Measurements from ENCODE around the gene ACSM2B.
"Not testable (repeated sequence)": the region's sequence is repeated elsewhere in the genome, so short reads cannot be mapped to it uniquely, and the experiment has no call there.

Gene ACSM2B

DNA sequence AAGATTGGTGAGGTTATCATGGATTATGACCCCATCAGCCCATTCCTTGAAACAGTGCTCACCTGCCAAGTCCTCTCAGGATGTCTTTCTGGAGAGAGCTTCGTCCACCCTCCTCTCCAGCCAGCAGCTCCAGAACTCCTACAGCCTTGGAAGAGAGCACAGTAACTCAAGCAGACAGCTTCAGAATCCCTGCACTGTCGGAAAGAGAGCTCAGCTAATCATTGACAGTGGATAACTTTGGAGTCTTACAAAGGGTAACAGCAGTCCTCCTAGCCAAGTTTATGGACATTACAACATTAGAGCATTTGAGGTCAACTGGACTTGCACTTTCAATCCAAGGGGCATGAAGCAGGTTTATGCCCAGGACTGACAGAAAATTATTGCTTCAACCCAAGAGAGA lies at the start of gene ACSM2B:
Gene ACSM2B (minus strand): TSS at position 223 of the 400 bp plus-strand sequence. CDS start 11,522 bp downstream, outside the sequence.
- not testable (repeated sequence) for DNase-seq (ENCODE audit: low read depth, low spot score)

DNA sequence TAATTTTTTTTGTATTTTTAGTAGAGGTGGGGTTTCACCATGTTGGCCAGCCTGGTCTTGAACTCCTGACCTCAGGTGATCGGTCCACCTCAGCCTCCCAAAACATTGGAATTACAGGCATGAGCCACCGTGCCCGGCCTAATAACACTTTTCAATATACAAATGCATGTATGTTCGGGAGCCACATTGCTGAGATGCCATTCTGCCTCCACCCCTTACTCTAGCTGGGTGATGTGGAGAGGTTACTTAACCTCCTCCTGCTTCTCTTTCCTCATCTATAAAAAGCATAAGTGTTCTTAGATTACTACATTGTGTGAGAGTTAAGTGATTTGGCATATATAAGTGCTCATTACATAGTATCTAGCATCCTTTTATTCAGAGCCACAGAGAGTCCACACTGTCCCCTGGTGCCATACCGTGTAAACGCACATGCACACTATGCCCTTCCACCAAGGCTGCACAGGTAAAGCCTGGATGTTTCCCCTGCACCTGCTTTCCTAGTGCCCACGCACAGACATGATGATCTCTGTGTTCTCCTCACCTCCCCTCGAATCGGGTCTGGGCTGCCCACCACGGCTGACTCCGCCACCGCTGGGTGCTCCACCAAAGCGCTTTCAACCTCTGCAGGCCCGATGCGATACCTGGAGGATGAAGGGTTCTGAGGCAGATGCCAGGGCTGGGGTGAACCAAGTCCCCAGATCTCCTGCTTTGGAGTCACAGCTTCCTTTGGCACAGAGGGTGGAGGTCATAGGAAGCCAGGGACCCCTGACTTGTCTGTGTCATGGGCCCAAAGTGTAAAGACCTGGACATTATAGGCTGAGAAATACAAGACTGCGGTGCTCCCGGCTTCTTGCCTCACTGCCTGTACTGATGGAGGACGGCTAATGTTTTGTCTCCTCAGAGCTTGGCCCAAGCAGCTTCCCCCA lies 49.0 kb upstream of the ACSM2B start:
- no peak for DNase-seq (ENCODE audit: low read depth, low spot score)

DNA sequence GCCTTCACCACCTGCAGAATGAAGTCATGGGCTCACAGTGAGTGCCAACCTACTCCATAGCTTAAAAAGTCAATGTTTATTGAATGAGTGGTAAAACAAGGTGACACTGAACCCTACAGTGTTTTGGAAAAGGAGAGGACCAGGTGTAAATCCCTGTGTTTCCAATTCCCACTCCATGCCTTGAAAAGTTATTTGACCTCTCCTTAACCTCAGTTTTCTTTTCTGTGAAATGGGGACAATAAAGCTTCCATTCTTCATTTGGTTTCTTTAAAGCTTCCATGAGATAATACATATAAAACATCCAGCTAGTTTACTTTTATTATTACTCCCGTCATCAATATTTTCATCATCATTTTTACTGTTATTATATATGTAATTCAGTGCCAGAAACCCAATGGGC lies 48.0 kb upstream of the ACSM2B start:
- DNase-seq (ENCODE audit: low read depth, low spot score) = no peak

GRCh38 chr16:20622498-20622870 lies 46.3 kb upstream of the ACSM2B start:
- DNase-seq (ENCODE audit: low read depth, low spot score) = no peak

GRCh38 chr16:20621406-20621805 lies 45.2 kb upstream of the ACSM2B start:
- DNase-seq (ENCODE audit: low read depth, low spot score) = no peak

DNA sequence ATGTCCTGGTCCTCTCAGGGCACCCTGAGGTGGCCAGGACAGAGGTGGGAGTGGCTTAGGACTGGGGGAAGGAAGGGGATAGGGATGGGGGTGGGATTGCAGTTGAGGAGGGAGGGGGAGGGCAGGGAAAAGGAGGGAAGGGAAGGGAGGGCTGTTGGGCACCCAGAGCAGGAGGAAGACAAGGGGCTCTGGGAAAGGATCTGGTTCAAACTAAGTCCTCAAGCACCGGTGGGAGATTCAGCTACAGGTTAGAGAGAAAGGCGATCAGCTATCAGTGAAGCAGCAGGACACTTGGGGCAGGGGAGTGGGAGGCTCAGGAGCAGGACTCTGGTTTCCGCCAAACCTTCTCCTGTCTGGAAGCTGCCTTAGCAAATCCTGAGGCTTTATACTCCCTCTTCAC lies 44.6 kb upstream of the ACSM2B start:
- DNase-seq (ENCODE audit: low read depth, low spot score) = no peak

DNA sequence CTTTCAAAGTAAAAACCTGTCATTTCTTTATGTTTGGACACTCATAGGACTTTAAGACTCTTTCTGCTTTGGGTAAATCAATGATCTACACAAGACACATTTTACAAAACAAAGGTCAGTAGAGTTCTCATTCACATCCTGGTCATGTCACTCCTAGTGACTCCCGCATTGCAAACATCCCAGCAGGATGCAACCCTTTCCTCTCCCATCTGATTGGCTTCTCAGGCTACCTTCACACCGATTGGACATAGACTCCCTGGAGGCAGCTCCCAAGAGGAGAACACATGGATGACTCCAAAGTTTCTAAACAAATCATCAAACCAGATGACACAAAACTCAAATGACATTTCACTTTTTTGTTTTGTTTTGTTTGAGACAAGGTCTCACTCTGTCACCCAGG lies 43.8 kb upstream of the ACSM2B start:
- no peak for DNase-seq (ENCODE audit: low read depth, low spot score)

GRCh38 chr16:20617271-20617670 lies 41.1 kb upstream of the ACSM2B start:
- no peak for DNase-seq (ENCODE audit: low read depth, low spot score)

DNA sequence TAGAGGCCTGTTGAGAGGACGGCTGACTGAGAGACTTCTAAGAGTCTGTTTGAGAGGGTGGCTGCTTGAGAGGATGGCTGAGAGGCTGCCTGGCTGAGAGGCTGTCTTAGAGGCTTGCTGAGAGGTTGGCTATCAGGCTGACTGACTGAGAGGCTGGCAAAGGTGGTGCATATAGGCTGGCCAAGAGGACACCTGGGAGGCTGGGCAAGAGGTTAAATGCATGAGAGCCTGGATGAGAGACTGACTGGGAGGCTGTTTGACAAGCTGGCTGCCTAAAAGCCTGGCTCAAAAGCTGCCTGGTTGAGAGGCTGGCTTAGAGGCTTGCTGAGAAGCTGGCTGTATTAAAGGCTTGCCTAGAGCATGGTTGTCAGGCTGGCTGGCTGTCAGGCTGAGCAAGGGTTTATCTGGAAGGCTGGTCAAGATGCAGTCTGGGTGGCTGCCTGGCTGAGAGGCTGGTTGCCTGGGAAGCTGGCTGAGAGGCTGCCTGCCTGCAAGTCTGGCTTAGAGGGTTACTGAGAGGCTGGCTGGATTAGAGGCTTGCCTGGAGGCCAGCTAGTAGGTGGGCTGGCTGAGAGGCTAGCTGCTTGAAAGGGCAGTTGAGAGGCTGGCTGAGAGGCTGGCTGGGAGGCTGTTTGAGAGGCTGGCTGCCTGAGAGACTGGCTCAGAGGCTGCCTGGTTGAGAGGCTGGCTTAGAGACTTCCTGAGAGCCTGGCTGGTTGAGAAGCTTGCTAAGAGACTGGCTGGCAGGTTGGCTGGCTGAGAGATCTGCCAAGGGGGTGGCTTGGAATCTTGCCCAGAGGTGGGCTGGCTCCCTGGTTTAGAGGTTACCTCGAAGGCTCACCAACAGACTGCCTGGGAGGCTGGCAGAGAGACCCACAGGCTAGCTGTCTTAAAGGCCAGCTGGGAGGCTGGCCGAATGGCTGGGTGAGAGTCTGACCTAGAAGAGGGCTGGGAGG lies 38.3 kb upstream of the ACSM2B start:
- DNase-seq (ENCODE audit: low read depth, low spot score) = no peak

GRCh38 chr16:20613481-20614185 lies 37.5 kb upstream of the ACSM2B start:
- DNase-seq (ENCODE audit: low read depth, low spot score) = no peak

DNA sequence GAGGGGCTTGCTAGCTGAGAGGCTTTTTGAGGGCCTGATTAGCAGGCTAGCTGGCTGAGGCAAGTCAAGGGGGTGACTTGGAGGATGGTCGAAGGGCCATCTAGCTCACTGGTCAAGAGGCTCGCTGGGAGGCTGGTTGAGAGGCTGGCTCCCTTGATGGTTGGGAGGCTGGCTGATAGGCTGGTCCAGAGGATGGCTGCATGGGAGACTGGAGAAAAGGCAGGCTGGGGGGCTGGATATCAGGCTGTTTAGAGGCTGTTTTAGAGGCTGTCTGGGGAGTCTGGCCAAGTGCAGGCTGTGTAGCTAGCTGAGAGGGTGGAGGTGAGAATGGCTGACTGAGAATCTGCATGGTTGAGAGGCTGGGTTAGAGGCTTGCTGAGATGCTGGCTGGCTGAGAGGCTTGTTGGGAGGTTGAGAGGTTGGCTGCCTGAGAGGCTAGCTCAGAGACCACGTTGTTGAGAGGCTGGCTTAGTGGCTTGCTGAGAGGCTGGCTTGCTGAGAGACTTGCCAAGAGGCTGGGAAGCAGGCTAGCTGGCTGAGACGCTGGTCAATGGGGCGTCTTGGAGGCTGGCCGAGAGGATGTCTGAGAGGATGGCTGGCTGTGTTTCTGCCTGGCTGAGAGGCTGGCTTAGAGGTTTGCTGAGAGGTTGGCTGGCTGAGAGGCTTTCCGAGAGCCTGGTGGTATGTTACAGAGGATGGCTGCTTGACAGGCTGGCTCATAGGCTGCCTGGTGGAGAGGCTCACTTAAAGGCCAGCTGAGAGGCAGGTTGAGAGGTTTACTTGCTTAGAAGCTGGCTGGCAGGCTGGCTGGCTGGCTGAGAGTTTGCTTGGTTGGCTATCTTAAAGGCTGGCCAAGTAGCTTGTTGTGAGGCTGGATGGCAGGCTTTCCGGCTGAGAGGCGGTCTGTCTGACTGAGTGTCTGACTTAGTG lies 36.6 kb upstream of the ACSM2B start:
- no peak for DNase-seq (ENCODE audit: low read depth, low spot score)

GRCh38 chr16:20611975-20612481 lies 35.9 kb upstream of the ACSM2B start:
- no peak for DNase-seq (ENCODE audit: low read depth, low spot score)

- no peak for DNase-seq (ENCODE audit: low read depth, low spot score)
Observed at GRCh38 chr16:20611350-20611902, 35.3 kb upstream of the ACSM2B start.

- no peak for DNase-seq (ENCODE audit: low read depth, low spot score)
Observed at GRCh38 chr16:20610892-20611349, 34.8 kb upstream of the ACSM2B start.

DNA sequence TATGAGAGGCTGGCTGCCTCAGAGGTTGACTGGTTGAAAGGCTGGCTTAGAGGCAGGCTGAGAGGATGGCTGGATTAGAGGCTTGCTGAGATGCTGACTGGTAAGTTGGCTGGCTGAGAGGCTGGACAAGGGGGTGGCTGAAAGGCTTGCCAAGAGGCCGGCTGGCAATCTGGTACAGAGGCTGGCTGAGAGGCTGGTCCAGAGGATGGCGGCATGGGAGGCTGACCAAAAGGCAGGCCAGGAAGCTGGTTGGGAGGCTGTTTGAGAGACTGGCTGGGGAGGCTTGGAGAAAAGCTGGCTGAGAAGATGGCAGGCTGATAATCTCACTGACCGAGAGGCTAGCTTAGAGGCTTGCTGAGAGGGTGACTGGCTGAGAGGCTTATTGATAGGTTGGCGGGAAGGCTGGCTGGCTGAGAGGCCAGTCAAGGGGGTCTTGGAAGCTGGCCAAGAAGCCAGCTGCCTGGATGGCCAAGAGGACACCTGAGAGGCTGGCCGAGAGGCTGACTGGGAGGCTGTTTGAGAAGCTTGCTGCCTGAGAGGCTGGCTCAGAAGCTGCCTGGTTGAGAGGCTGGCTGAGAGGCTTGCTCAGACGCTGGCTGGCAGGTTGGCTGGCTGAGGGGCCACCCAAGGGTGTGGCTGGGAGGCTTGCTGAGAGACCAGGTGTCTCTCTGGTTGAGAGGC lies 34.2 kb upstream of the ACSM2B start:
- DNase-seq (ENCODE audit: low read depth, low spot score) = no peak

DNA sequence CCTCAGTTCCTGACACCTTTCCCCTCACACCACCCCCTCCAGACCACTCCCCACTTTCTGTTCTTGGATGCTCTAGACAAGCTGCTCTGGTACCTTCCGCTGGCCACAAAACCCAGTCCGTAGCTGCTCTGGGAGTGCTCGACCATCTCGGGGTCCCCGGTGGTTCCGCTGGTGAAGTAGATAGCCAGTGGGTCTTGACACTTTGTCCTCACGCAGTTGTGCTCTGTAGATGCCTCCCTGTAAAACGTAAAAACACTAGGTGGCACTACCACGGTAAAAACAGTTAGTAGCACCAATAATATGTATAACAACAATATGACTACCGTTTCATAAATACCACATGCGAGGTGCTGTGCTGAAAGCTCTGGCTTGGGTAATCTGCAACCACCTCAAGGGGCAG lies 26.0 kb upstream of the ACSM2B start:
- not testable (repeated sequence) for DNase-seq (ENCODE audit: low read depth, low spot score)

- DNase-seq (ENCODE audit: low read depth, low spot score) = not testable (repeated sequence)
Observed at GRCh38 chr16:20599475-20599874, 23.3 kb upstream of the ACSM2B start.

DNA sequence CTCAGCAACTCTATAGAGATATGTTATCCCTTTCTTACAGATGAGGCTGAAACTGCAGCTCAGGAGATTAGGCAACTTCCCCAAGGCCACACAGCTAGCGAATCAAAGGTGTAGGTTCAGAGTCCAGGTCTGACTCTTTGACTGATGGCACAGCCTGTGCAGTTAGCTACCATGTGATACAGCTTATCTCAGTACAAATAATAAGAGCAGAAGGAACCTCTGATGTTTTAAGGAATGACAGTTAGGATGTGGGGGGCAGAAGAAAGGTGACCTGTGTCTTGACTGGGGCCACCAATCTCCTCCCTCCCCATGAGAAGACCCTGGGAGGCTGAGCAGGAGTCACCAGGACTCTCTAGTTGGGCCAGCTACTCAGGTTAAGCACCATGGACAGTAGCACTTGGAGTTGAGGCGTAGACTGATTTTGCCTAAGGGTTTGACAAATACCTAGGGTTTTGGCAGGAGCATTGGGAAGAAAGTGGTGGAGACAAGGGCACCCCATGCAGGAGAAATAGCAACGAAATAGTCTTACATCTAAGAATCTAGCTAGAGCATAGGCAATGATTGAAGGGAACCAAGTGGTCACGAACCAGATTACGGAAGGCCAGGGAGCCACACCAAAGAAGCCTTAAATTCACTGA lies 22.8 kb upstream of the ACSM2B start:
- DNase-seq (ENCODE audit: low read depth, low spot score) = no peak

DNA sequence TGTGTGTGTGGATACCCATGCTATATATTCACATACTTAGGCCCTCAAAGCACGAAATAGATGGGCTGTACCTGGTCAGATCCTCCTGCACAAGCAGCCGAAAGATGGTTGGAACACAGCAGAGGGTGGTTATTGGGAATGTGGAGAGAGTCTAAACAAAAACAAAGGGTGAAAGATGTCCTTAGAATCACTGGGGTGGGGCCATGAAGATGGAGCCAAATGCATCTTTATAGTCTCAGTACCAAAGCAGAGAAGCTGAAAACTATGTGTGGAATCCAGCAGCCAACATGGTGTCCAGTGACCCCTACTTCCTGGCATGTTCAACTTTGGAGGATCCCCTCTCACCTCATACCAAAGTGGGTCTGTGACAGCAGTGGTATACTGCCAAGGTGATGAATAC lies 19.5 kb upstream of the ACSM2B start:
- not testable (repeated sequence) for DNase-seq (ENCODE audit: low read depth, low spot score)
